ENCODE results near the gene PDE4B.
"Not testable (repeated sequence)": the region's sequence is repeated elsewhere in the genome, so short reads cannot be mapped to it uniquely, and the experiment has no call there.

The PDE4B gene

GRCh38 chr1:66050633-66051032 is 257.9 kb downstream of the PDE4B start:
- DNase-seq (ENCODE audit: low read depth): no peak
- H3K4me3 ChIP-seq (ENCODE audit: low read length): no peak overlapping the region
- no peak for TF ChIP-seq CTCF (conservative IDR thresholded peaks at IDR 0.05; ENCODE audit: low read length)

- DNase-seq (ENCODE audit: low read depth): no peak
- H3K4me3 ChIP-seq (ENCODE audit: low read length): no peak overlapping the region
- TF ChIP-seq CTCF (conservative IDR thresholded peaks at IDR 0.05; ENCODE audit: low read length): no peak
Measured at GRCh38 chr1:66055092-66055491, 262.4 kb downstream of the PDE4B start.

- not testable (repeated sequence) for H3K4me3 ChIP-seq (ENCODE audit: low read length); DNase-seq (ENCODE audit: low read depth)
Measured at GRCh38 chr1:66057448-66057847, 264.8 kb downstream of the PDE4B start.

DNA sequence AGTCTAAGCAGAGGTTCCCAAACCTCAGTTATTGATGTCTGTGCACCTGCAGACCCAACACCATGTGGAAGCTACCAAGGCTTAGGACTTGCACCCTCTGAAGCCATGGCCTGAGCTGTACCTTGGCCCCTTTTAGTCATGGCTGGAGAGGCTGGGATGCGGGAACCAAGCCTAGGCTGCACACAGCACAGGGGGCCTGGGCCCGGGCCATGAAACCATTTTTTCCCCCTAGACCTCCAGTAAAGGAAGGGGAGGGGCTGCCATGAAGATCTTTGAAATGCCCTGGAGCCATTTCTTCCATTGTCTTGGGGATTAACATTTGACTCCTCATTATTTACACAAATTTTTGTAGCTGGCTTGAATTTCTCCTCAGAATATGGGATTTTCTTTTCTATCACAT is 265.9 kb downstream of the PDE4B start:
- no peak overlapping the region for H3K4me3 ChIP-seq (ENCODE audit: low read length)
- no peak for DNase-seq (ENCODE audit: low read depth)
- no peak for TF ChIP-seq CTCF (conservative IDR thresholded peaks at IDR 0.05; ENCODE audit: low read length)

DNA sequence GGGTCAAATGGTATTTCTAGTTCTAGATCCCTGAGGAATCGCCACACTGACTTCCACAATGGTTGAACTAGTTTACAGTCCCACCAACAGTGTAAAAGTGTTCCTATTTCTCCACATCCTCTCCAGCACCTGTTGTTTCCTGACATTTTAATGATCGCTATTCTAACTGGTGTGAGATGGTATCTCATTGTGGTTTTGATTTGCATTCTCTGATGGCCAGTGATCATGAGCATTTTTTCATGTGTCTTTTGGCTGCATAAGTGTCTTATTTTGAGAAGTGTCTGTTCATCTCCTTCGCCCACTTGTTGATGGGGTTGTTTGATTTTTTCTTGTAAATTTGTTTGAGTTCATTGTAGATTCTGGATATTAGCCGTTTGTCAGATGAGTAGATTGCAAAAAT is 274.5 kb downstream of the PDE4B start:
- not testable (repeated sequence) for H3K4me3 ChIP-seq (ENCODE audit: low read length); DNase-seq (ENCODE audit: low read depth)

GRCh38 chr1:66069976-66070876 is 277.5 kb downstream of the PDE4B start:
- DNase-seq (ENCODE audit: low read depth): no peak

GRCh38 chr1:66073388-66073787 is 280.7 kb downstream of the PDE4B start:
- no peak for DNase-seq (ENCODE audit: low read depth)

More at GRCh38 chr1:66069976-66070876, 277.5 kb downstream of the PDE4B start:
- TF ChIP-seq CTCF (conservative IDR thresholded peaks at IDR 0.05; ENCODE audit: low read length): no peak
- no peak overlapping the region for H3K4me3 ChIP-seq (ENCODE audit: low read length)

More at GRCh38 chr1:66073388-66073787, 280.7 kb downstream of the PDE4B start:
- H3K4me3 ChIP-seq (ENCODE audit: low read length): no peak overlapping the region
- no peak for TF ChIP-seq CTCF (conservative IDR thresholded peaks at IDR 0.05; ENCODE audit: low read length)
